Ascending aorta (tissue), 2 donors: ENCODE measurements around the gene BOD1L1. TPM values are rescaled to one million over a fixed set of nuclear protein-coding genes. Genes with fewer than 3 reads are reported as not detected.

ENCODE experiments used
- DNase-seq, 2 donors: peaks; one replicate each; pipeline ENCODE4 v3.0.0-alpha.2; 2019; ENCODE audit warnings: low spot score in 2 of 2
- H3K27ac ChIP-seq, 2 donors: fragments of 200-600 bp; sonication (generic); one replicate each; pipeline ENCODE4 v1.5.1; 2016 to 2017; ENCODE audit warnings: mild to moderate bottlenecking in 1 of 2
- H3K27me3 ChIP-seq: fragments of 200-600 bp; sonication (generic); one replicate; pipeline ENCODE4 v1.5.1; 2017
- H3K36me3 ChIP-seq, 2 donors: fragments of 200-600 bp; sonication (generic); one replicate each; pipeline ENCODE4 v1.5.1; 2016
- H3K4me1 ChIP-seq, 2 donors: fragments of 200-600 bp; sonication (generic); one replicate each; pipeline ENCODE4 v1.5.1; 2016 to 2017; ENCODE audit warnings: mild to moderate bottlenecking in 1 of 2
- H3K4me3 ChIP-seq, 2 donors: fragments of 200-600 bp; sonication (generic); one replicate each; pipeline ENCODE4 v1.5.1; 2016 to 2017; ENCODE audit warnings: mild to moderate bottlenecking in 1 of 2
- H3K9me3 ChIP-seq, 2 donors: fragments of 200-600 bp; sonication (generic); one replicate each; pipeline ENCODE4 v1.5.1; 2016
- intact Hi-C: fragments of 100-400 bp; cut with DNase I; formaldehyde crosslinking; loops from one replicate; pipeline ENCODE4 v1.15.1; 2023
- total RNA-seq: library from RNA; depleted of rRNA; stranded (reverse); fragments of >200 nt; gene quantifications from one replicate; pipeline ENCODE4 v1.1.0, GENCODE V29; 2016
- TF ChIP-seq, protein P1 (sequence below), 3 experiments: fragments of 200-600 bp in 2 of 3; fragments of 450-650 bp in 1 of 3; sonication (generic) in 2 of 3; IDR thresholded peaks; one replicate each; pipeline ENCODE4 v1.5.1; 2016 to 2019; ENCODE audit warnings: antibody characterized with exemption in 3 of 3, mild to moderate bottlenecking in 1 of 3, moderate library complexity in 1 of 3

BOD1L1 gene
- total RNA-seq, 1 donor from 2014 or later = 8.4 TPM

DNA sequence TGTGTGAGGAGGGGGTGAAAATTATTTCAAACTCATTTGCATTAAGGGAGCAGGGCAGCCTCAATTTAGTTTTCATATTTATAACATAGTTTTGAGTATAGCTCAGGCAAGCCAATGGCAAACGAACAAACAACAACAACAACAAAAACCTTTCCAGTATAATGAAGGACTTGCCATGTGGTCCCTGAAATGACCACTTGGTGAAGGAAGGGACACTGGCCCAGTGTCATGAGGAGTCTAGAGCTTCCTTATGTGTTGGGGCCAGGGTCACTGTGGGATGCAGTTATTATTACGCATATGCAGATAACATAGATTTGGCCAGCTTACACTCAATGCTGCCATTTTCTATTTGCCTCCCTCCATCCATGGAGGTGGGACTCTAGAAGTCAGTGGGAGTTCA lies 106.5 kb downstream of the BOD1L1 start:
- H3K4me1 ChIP-seq = no peaks in the 10 kb centered on the region
- no peaks in the 10 kb centered on the region for H3K36me3 ChIP-seq
- TF ChIP-seq, protein P1, sequence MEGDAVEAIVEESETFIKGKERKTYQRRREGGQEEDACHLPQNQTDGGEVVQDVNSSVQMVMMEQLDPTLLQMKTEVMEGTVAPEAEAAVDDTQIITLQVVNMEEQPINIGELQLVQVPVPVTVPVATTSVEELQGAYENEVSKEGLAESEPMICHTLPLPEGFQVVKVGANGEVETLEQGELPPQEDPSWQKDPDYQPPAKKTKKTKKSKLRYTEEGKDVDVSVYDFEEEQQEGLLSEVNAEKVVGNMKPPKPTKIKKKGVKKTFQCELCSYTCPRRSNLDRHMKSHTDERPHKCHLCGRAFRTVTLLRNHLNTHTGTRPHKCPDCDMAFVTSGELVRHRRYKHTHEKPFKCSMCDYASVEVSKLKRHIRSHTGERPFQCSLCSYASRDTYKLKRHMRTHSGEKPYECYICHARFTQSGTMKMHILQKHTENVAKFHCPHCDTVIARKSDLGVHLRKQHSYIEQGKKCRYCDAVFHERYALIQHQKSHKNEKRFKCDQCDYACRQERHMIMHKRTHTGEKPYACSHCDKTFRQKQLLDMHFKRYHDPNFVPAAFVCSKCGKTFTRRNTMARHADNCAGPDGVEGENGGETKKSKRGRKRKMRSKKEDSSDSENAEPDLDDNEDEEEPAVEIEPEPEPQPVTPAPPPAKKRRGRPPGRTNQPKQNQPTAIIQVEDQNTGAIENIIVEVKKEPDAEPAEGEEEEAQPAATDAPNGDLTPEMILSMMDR (IDR thresholded peaks at IDR 0.05) = no peak
- H3K4me3 ChIP-seq = no peak overlapping the region
- H3K9me3 ChIP-seq = peaks cover 6 to 14% of the 10 kb centered on the region in 2 donors
- peaks cover 7% of the 10 kb centered on the region for H3K27me3 ChIP-seq
- H3K27ac ChIP-seq = no peak overlapping the region
- DNase-seq = no peak
- intact Hi-C loops = no loop called here

Other genes starting within 250 kb of the BOD1L1 start
- 3.2 TPM for gene RAB28, start 143.4 kb downstream of the BOD1L1 start, total RNA-seq
- gene NKX3-2, start 83.2 kb downstream of the BOD1L1 start, total RNA-seq = not detected